ENCODE results near the gene FUT9.

Gene FUT9

GRCh38 chr6:96015518-96016333 lies at the start of gene FUT9:
Gene FUT9 (plus strand): TSS chr6:96015974. CDS start chr6:96203156, 187,182 bp downstream.
- peak; percentile 89 for DNase-seq (ENCODE audit: low spot score)

DNA sequence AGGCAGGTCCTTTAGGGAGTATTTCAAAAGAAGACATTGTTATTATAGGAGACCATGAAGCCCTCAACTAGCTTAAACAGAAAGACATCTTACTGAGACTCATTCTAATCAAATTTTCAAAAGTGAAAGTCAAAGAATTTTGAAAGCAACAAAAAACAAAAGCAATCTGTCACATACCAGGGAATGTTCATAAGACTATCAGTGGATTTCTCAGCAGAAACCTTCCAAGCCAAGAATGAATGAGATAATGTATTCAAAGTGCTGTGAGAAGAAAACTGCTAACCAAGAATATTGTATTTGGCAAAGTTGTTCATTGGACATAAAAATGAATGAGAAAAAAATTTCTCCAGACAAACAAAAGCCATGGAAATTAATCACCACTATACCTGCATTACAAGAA lies 48.2 kb upstream of the FUT9 start:
- DNase-seq (ENCODE audit: low spot score): no peak

- no peak for DNase-seq (ENCODE audit: low spot score)
These were observed 41.8 kb upstream of the FUT9 start for GRCh38 chr6:95973976-95974375.

DNA sequence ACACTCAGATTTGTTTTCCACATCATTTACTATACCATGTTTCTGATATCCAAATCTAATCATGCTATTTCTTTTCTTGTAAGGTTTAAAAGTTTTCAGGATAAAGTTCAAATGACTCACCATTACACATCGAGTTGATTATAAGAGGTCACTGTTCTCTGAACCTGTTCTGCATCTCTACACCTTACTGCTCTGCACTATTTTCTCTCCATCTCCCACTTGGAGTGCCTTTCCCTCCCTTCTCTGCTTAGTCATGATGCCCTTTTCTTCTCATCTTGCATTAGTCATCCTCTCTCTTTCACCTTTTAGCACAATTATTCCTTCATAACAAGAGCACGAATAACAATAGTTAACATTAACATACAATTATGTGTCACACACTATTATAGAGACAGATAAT lies 37.5 kb upstream of the FUT9 start:
- DNase-seq (ENCODE audit: low spot score): no peak

DNA sequence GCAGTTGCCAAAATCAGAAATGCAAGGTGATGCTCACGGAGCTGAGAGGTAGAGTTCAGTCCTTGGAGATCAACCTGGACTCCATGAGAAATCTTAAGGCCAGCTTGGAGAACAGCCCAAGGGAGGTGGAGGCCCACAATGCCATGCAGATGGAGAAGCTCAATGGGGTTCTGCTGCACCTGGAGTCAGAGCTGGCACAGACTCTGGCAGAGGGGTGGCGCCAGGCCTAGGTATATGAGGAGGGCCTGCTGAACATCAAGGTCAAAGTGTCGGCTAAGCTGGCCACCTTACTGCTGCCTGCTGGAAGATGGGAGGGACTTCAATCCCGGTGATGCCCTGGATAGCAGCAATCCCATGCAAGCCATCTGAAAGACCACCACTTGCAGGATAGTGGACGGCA lies 23.9 kb upstream of the FUT9 start:
- DNase-seq (ENCODE audit: low spot score): no peak

- no peak for DNase-seq (ENCODE audit: low spot score)
These were observed 21.6 kb upstream of the FUT9 start for GRCh38 chr6:95994151-95994550.

GRCh38 chr6:95998133-95998532 lies 17.6 kb upstream of the FUT9 start:
- no peak for DNase-seq (ENCODE audit: low spot score)

- no peak for DNase-seq (ENCODE audit: low spot score)
These were observed 13.7 kb upstream of the FUT9 start for GRCh38 chr6:96001891-96002575.

- DNase-seq (ENCODE audit: low spot score): no peak
These were observed 13.2 kb upstream of the FUT9 start for GRCh38 chr6:96002576-96002910.

- DNase-seq (ENCODE audit: low spot score): no peak
These were observed 12.9 kb upstream of the FUT9 start for GRCh38 chr6:96002912-96003311.

GRCh38 chr6:96007663-96008062 lies 8.1 kb upstream of the FUT9 start:
- DNase-seq (ENCODE audit: low spot score): no peak

GRCh38 chr6:96013531-96013930 lies 2.2 kb upstream of the FUT9 start:
- no peak for DNase-seq (ENCODE audit: low spot score)

- DNase-seq (ENCODE audit: low spot score): peak; percentile 83
These were observed 792 bp upstream of the FUT9 start for GRCh38 chr6:96014846-96015517.

- DNase-seq (ENCODE audit: low spot score): peak; percentile 43
These were observed 728 bp downstream of the FUT9 start for GRCh38 chr6:96016334-96017069.

DNA sequence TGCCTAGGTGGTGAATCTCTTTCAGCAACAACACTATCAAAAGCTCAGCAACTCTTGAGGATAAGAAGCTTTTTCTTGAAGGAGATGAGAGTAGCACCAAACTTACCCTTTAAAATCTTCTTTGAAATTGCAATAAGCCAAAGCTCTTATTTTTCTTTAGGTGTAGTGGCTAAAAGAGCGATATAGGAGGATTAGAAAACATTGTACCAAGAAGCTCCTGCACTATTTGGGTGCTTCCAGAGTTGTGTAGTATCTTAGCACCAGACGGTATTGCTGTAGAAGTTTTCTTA lies 1.2 kb downstream of the FUT9 start:
- no peak for DNase-seq (ENCODE audit: low spot score)

DNA sequence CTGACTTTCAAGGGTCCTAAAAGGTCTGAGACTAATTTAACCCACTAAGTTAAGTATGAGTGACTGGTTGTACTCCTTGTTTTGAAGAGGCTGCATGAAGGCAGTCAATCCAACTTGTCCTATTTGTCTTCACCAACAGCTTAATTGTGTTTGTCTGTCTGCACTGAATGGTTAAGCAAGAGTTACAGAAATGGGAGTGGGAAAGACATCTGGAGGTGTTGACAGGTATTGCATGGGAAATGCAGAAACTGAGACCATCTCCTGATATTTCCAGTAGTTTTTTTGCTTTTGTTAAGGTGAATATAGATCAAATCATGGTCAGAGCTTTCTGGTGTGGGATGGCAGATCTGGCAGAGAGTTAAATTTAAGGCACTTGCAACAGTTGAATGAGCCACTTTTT lies 6.5 kb downstream of the FUT9 start:
- no peak for DNase-seq (ENCODE audit: low spot score)

GRCh38 chr6:96032661-96033060 lies 16.9 kb downstream of the FUT9 start:
- peak; percentile 21 for DNase-seq (ENCODE audit: low spot score)

GRCh38 chr6:96051555-96051954 lies 35.8 kb downstream of the FUT9 start:
- no peak for DNase-seq (ENCODE audit: low spot score)

GRCh38 chr6:96058082-96058481 lies 42.3 kb downstream of the FUT9 start:
- peak; percentile 72 for DNase-seq (ENCODE audit: low spot score)

- DNase-seq (ENCODE audit: low spot score): no peak
These were observed 43.8 kb downstream of the FUT9 start for GRCh38 chr6:96059586-96059985.

DNA sequence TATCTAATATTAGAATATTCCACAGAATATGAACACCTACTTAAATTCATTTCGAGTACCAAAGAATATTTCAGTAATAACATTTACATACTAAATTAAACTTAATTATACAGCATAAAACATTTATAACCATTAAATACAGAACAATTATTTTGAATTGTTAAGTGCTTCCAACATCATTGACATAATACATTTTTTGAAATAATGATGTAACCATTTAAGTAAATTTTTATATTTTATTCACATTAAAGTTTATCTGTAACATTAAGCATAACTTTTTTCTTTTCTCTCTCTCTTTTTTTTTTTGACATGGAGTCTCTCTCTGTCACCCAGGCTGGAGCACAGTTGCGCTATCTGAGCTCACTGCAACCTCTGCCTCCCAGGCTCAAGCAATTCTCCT lies 44.5 kb downstream of the FUT9 start:
- no peak for DNase-seq (ENCODE audit: low spot score)

DNA sequence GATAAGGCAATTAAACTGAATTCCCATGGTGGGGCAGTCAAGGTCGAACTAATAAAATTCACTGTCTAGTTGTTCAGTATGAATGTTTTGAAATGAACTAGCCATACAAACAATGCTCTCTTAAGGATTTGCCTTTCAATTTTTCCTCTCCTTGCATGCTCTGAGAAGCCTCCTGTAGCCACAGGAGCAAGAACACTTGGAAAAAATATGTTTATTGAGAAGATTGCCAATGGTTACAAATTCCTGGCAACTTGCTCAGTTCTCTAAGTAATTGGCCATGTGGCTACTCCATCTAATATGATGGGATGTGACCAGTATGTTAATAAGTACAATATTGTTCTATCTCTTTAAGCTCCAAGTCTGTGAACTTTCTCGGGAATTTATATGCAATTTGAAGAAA lies 49.4 kb downstream of the FUT9 start:
- DNase-seq (ENCODE audit: low spot score): peak; percentile 63

DNA sequence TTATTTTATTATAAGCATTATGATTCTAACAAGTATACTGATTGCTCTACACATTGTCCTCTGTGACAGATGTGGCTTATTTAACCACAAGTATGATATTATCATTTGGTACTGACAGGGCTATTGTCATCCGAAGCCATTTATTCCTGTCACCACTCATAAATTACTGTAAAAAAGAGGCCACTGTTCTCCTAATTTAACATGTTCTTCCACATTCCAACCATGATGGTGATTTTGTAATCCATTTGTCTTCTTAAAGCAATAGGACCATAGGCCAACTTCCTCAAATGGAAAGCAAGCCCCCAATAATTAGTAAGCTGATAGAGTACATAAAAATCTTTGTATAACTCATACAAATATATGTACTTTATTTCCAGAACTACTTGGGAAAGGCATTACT lies 50.6 kb downstream of the FUT9 start:
- DNase-seq (ENCODE audit: low spot score): no peak

Data from globus pallidus (tissue), 1 donor.